GM12865 (cell line): ENCODE data around the gene TRAM2.
"Not testable (repeated sequence)": the region's sequence is repeated elsewhere in the genome, so short reads cannot be mapped to it uniquely, and the experiment has no call there.

Experiments used
- DNase-seq: peaks from one replicate; pipeline ENCODE4 v3.0.0; 2010; ENCODE audit warnings: low read depth
- H3K4me3 ChIP-seq: 2 replicates; pipeline ENCODE4 v1.5.1; 2011; ENCODE audit warnings: mild to moderate bottlenecking, low read depth, low read length, control low read depth
- CTCF ChIP-seq: IDR thresholded peaks from 2 replicates; pipeline ENCODE4 v1.5.1; 2011; ENCODE audit warnings: low read length, control low read depth, low read depth, inconsistent platforms; ENCODE audit not compliant: insufficient read depth; ENCODE audit errors: missing control alignments

Gene TRAM2

GRCh38 chr6:52483671-52484003, 93.2 kb downstream of the TRAM2 start:
- no peak overlapping the region for H3K4me3 ChIP-seq
- no peak for DNase-seq
- no peak for TF ChIP-seq CTCF

GRCh38 chr6:52482903-52483670, 93.8 kb downstream of the TRAM2 start:
- DNase-seq = no peak

GRCh38 chr6:52475307-52475706, 101.6 kb downstream of the TRAM2 start:
- no peak overlapping the region for H3K4me3 ChIP-seq
- DNase-seq = no peak
- TF ChIP-seq CTCF = no peak

More at GRCh38 chr6:52482903-52483670, 93.8 kb downstream of the TRAM2 start:
- H3K4me3 ChIP-seq = no peak overlapping the region
- TF ChIP-seq CTCF = no peak

GRCh38 chr6:52474173-52474572, 102.7 kb downstream of the TRAM2 start:
- no peak for DNase-seq
- TF ChIP-seq CTCF = no peak

GRCh38 chr6:52461194-52461593, 115.7 kb downstream of the TRAM2 start:
- not testable (repeated sequence) for DNase-seq, H3K4me3 ChIP-seq

More at GRCh38 chr6:52474173-52474572, 102.7 kb downstream of the TRAM2 start:
- H3K4me3 ChIP-seq = no peak overlapping the region

- no peak overlapping the region for H3K4me3 ChIP-seq
- no peak for DNase-seq
- no peak for TF ChIP-seq CTCF
Measured at GRCh38 chr6:52457096-52457495, 119.8 kb downstream of the TRAM2 start.

GRCh38 chr6:52454556-52454955, 122.3 kb downstream of the TRAM2 start:
- H3K4me3 ChIP-seq = no peak overlapping the region
- no peak for DNase-seq
- TF ChIP-seq CTCF = no peak
